ENCODE data around the gene SKIC8.

GRCh38 chr15:78242128-78242527, 57.3 kb downstream of the SKIC8 start:
- TF ChIP-seq EZH2 (IDR thresholded peaks at IDR 0.05; ENCODE audit: insufficient read depth, poor library complexity, severe bottlenecking) (no peak), EZH2phosphoT487 (IDR thresholded peaks at IDR 0.05; ENCODE audit: insufficient read depth, low read depth) (no peak)

Measured in GM23248 (cell line).